GM19193 (cell line): Measurements from ENCODE around the gene HMX2.

ENCODE experiments used
- POLR2A ChIP-seq: IDR thresholded peaks from 4 replicates; pipeline ENCODE4 v1.6.1; 2011; ENCODE audit not compliant: insufficient read depth, insufficient read length; ENCODE audit errors: extremely low read depth

HMX2 gene

GRCh38 chr10:123154711-123155505 is 7.0 kb downstream of the HMX2 start:
- no peak for TF ChIP-seq POLR2A

GRCh38 chr10:123156078-123156477 is 8.1 kb downstream of the HMX2 start:
- no peak for TF ChIP-seq POLR2A

GRCh38 chr10:123157210-123157609 is 9.3 kb downstream of the HMX2 start:
- no peak for TF ChIP-seq POLR2A

DNA sequence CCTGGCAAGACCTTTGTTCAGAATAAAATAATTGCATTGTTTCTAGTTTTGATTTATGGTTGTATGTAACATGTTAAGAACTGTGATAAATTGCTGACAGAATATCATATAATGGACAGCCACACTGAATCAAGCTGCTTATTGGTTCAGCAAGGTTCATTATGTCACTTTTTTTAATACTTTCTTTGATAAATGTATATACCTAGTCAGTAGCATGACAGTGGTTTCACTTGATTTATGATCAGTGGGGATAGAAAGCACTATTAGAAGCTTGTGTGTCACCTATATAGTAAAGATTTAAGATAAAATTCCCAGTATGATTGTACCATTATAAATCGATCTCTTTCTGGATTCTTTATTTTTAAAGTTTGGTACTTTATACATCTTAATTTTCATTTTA is 10.7 kb downstream of the HMX2 start:
- no peak for TF ChIP-seq POLR2A

GRCh38 chr10:123160311-123160980 is 12.5 kb downstream of the HMX2 start:
- no peak for TF ChIP-seq POLR2A

- TF ChIP-seq POLR2A = no peak
These were observed 16.4 kb downstream of the HMX2 start for GRCh38 chr10:123164319-123164718.

DNA sequence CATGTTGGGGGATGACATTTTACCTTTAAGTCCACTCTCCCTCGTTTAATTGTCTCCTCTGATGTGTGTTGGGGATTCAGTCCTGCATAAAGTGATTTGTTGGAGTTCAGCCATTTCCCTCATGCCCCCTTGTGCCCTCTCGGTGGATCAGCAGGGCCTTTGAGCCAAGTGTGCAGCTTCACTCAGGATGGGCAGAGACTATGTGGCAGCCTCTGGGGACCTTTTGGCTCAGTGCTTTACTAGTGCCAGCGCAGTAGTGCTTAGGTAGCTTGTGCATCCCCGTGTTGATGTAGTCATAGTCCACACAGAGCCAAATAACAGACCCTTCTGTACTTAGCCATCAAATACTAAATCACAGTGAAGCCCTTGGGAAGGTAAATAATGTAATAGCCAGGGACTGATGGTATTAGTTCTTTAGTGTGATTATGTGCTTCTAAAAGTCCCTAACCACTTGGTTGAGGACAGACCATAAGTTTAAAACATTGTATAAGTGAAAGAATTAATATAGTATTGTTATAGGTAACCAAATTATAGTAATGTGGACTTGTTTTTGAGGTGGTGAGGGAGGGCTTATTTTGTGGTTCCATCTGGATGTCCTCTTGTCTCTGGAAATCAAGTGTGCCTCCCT is 17.6 kb downstream of the HMX2 start:
- peak; percentile 1 for TF ChIP-seq POLR2A

DNA sequence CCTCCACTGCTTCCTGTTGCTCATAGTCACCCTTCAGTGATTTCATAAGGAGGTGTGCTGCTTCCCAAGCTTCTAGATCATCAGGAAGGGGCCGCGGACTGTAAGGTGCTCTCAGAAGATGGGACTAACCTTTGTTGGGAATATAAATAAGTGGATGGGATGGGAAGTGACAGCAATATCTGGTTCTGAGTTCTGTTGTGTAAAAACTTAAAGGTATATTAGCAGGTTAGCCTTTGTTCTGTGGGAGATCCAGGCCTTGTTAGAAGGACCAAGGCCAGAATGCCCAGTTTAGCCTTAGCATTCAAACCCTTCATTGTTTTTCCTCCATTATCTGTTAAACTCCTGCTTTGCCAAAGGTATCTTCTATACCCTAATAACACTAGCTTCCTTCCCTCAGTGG is 18.7 kb downstream of the HMX2 start:
- no peak for TF ChIP-seq POLR2A

DNA sequence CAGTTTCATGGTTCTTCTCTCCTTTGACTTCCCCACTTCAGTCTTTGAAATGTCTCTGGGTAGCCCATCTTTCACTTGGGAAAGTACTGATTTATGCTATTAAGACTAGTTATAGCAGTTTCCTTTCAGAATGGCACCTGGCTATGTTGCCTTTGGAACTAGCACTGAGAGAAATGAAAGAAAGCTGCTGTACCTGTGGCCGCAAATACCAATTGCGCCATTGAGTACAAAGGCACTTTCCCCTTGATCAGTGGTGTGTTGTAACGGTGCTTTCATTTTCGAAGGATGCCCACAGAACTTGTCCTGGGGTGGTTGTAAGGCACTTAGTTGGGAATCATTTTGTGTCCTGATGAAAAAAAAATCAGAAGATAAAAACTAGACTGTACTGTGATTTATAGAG is 23.0 kb downstream of the HMX2 start:
- no peak for TF ChIP-seq POLR2A

GRCh38 chr10:123175389-123176387 is 27.8 kb downstream of the HMX2 start:
- no peak for TF ChIP-seq POLR2A

DNA sequence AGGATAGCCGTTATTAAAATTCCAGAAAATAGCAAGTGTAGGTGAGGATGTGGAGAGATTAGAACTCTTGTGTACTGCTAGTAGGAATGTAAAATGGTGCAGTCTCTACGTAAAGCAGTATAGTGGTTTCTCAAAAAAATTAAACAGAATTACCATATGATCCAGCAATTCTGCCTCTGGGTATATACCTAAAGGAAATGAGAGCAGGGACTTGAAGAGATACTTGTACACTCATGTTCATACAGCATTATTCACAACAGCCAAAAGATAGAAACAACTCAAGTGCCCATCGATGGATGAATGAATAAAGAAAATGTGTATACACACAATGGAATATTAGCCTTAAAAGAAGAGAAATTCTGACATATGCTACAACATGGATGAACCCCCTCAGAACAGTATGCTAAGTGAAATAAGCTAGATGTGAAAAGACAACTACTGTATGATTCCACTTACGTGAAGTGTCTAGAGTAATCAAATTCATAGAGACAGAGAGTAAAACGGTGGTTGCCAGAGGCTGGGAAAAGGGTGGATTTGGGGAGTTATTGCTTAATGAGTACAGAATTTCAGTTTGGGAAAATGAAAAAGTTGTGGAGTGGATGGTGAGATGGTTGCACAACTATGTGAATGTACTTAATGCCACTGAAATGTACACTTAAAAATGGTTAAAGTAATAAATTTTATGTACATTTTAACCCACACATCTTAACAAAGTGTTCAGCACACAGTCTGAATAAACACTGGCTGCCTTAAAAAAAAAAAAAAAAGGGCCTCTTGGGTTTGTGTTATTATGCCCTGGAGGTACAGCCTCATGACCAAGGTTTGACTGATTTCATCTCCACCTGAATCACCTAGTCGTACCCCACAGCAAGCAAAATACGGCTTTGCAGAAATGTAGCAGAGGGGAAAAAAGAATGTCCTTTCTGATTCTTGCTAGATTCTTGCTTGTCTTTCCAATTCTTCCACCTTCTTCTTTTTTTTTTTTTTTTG is 32.5 kb downstream of the HMX2 start:
- no peak for TF ChIP-seq POLR2A

DNA sequence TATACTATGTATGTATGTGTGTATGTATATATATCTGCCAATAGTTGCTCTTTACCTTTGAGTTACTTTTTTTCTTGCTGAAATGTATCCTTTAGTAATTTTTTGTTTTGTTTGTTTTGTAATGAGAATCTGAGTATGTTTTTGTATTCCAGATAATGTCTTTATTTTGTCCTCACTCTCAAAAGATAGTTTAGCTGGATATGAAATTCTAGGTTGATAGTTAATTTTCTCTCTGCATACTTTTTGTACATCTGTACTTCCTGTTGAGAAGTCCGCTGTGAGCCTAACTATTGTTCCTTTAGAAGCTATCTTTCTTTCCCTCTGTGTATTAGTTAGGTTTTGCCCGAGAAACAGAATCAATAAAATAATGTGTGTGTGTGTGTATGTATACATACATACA is 35.8 kb downstream of the HMX2 start:
- TF ChIP-seq POLR2A = no peak

DNA sequence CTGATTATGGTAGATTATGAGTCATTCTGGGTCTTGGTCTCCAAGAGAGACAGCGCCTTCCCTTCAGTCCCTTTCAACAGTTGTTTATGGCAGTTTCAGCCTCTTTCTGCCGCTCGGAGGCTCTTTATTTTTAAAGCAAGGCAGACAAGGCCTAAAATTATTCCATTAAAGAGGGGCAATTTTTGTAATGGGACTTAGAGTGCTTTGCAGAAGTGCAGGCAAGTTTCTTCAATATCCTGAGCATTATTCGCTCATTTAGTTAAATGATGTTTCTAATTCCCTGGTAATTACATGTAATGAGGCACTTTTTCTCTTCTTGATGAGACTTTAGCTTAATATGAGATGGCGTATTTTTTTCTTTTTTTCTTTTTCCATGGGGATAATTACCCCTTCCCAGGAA is 39.8 kb downstream of the HMX2 start:
- TF ChIP-seq POLR2A = no peak
